ENCODE measurements around the gene PPME1. TPM values are rescaled to one million over a fixed set of nuclear protein-coding genes. Genes with fewer than 3 reads are reported as not detected.

The PPME1 gene
- total RNA-seq, 2 donors from 2014 or later, result 44.1 to 61.5 TPM

GRCh38 chr11:74147199-74147929 lies 23.7 kb upstream of the PPME1 start:
- no peak for TF ChIP-seq CTCF (IDR thresholded peaks at IDR 0.05)
- Histone ChIP-seq H3K9me3 (no peaks in the 10 kb centered on the region), H3K36me3 (no peaks in the 10 kb centered on the region), H3K9ac (ENCODE audit: low read depth in 2 of 2, low read length in 2 of 2) (no peak overlapping the region), H3K27ac (no peak overlapping the region), H3K4me1 (no peaks in the 10 kb centered on the region), H3K4me3 (no peak overlapping the region), H3K27me3 (no peaks in the 10 kb centered on the region)
- DNase-seq, result no peak
- intact Hi-C loops (cut with DNase I), result no loop called here

GRCh38 chr11:74153224-74153623 lies 17.9 kb upstream of the PPME1 start:
- Histone ChIP-seq H3K27me3 (no peaks in the 10 kb centered on the region), H3K4me1 (peaks cover 4% of the 10 kb centered on the region), H3K9ac (ENCODE audit: low read depth in 2 of 2, low read length in 2 of 2) (no peak overlapping the region), H3K36me3 (no peaks in the 10 kb centered on the region), H3K4me3 (no peak overlapping the region), H3K9me3 (no peaks in the 10 kb centered on the region), H3K27ac (no peak overlapping the region)
- intact Hi-C loops (cut with DNase I), result no loop called here
- no peak for TF ChIP-seq CTCF (IDR thresholded peaks at IDR 0.05)
- DNase-seq, result no peak

- peaks cover 4% of the 10 kb centered on the region for H3K4me1 ChIP-seq
- H3K36me3 ChIP-seq, result no peaks in the 10 kb centered on the region
- DNase-seq, result no peak
- intact Hi-C loops (cut with DNase I), result no loop called here
- no peak overlapping the region for H3K27ac ChIP-seq
- H3K4me3 ChIP-seq, result no peak overlapping the region
- H3K27me3 ChIP-seq, result no peaks in the 10 kb centered on the region
- H3K9ac ChIP-seq (ENCODE audit: low read depth in 2 of 2, low read length in 2 of 2), result no peak overlapping the region
- TF ChIP-seq CTCF (IDR thresholded peaks at IDR 0.05), result no peak
- H3K9me3 ChIP-seq, result no peaks in the 10 kb centered on the region
Measured at GRCh38 chr11:74154620-74155281, 16.3 kb upstream of the PPME1 start.

GRCh38 chr11:74157169-74157568 lies 13.9 kb upstream of the PPME1 start:
- H3K36me3 ChIP-seq, result no peaks in the 10 kb centered on the region
- no peak for TF ChIP-seq CTCF (IDR thresholded peaks at IDR 0.05)
- intact Hi-C loops (cut with DNase I), result no loop called here
- H3K4me1 ChIP-seq, result peaks cover 4% of the 10 kb centered on the region
- H3K27me3 ChIP-seq, result no peaks in the 10 kb centered on the region
- DNase-seq, result no peak
- no peak overlapping the region for H3K4me3 ChIP-seq
- no peak overlapping the region for H3K27ac ChIP-seq
- H3K9me3 ChIP-seq, result no peaks in the 10 kb centered on the region
- H3K9ac ChIP-seq (ENCODE audit: low read depth in 2 of 2, low read length in 2 of 2), result no peak overlapping the region

GRCh38 chr11:74159642-74160041 lies 11.4 kb upstream of the PPME1 start:
- Histone ChIP-seq H3K27me3 (no peaks in the 10 kb centered on the region), H3K36me3 (no peaks in the 10 kb centered on the region)

More at GRCh38 chr11:74159642-74160041, 11.4 kb upstream of the PPME1 start:
- Histone ChIP-seq H3K27ac (no peak overlapping the region), H3K4me1 (peaks cover 4% of the 10 kb centered on the region), H3K9me3 (no peaks in the 10 kb centered on the region), H3K9ac (ENCODE audit: low read depth in 2 of 2, low read length in 2 of 2) (no peak overlapping the region), H3K4me3 (no peak overlapping the region)
- intact Hi-C loops (cut with DNase I), result no loop called here
- TF ChIP-seq CTCF (IDR thresholded peaks at IDR 0.05), result no peak
- DNase-seq, result no peak
